Small intestine (tissue), 7 donors: Measurements from ENCODE around the gene GTSF1L. TPM values are rescaled to one million over a fixed set of nuclear protein-coding genes. Genes with fewer than 3 reads are reported as not detected.
A peak's percentile ranks its signal among the peaks of the same experiment; 100 is the strongest.

Experiments used
- DNase-seq, 2 donors: peaks; one replicate each; pipeline versions ENCODE4 v3.0.0 to v3.0.0-alpha.2; 2013
- FAIRE-seq: peaks from 2 replicates; lab custom pipeline; 2012; peaks lifted over from hg19 to GRCh38; lab: Jason Lieb, UNC
- H3K27ac ChIP-seq, 3 donors: one replicate each; pipeline ENCODE4 v1.5.1; 2013; ENCODE audit warnings: low read length in 2 of 3, mild to moderate bottlenecking in 2 of 3, control low read depth in 1 of 3, inconsistent platforms in 1 of 3, low read depth in 1 of 3, moderate library complexity in 1 of 3
- H3K27me3 ChIP-seq, 3 donors: one replicate each; pipeline ENCODE4 v1.6.1; 2013; ENCODE audit warnings: low read length in 3 of 3, inconsistent platforms in 1 of 3; ENCODE audit not compliant: control insufficient read depth in 3 of 3, insufficient read depth in 3 of 3
- H3K36me3 ChIP-seq, 3 donors: one replicate each; pipeline ENCODE4 v1.6.1; 2013; ENCODE audit warnings: low read length in 3 of 3, inconsistent platforms in 1 of 3, low read depth in 1 of 3, mild to moderate bottlenecking in 1 of 3, moderate library complexity in 1 of 3; ENCODE audit not compliant: control insufficient read depth in 3 of 3, insufficient read depth in 2 of 3
- H3K4me1 ChIP-seq, 3 donors: one replicate each; pipeline ENCODE4 v1.6.1; 2013; ENCODE audit warnings: low read length in 2 of 3, inconsistent platforms in 1 of 3, low read depth in 1 of 3, mild to moderate bottlenecking in 1 of 3, moderate library complexity in 1 of 3; ENCODE audit not compliant: control insufficient read depth in 3 of 3, insufficient read depth in 2 of 3
- H3K4me3 ChIP-seq, 3 donors: one replicate each; pipeline ENCODE4 v1.5.1; 2013; ENCODE audit warnings: low read length in 3 of 3, control low read depth in 1 of 3, inconsistent platforms in 1 of 3, low read depth in 1 of 3, mild to moderate bottlenecking in 1 of 3, moderate library complexity in 1 of 3
- H3K9me3 ChIP-seq, 2 donors: one replicate each; pipeline ENCODE4 v1.6.1; 2013; ENCODE audit warnings: low read depth in 1 of 2, low read length in 1 of 2; ENCODE audit not compliant: control insufficient read depth in 2 of 2, insufficient read depth in 1 of 2
- WGBS, 3 donors: extraction: QIAGEN DNeasy Blood & Tissue Kit; methylation state at CpG; one replicate each; pipeline ENCODE4 v1.1.7; 2013; 5-methylcytosine and 5-hydroxymethylcytosine counted together
- polyA plus RNA-seq, 4 donors: library from polyadenylated mRNA; stranded (reverse) in 3 of 4; unstranded in 1 of 4; fragments of 200-250 nt in 3 of 4; fragments of 120-200 nt in 1 of 4; gene quantifications; one replicate each; pipeline versions ENCODE4 v1.2.1 to v1.2.3, GENCODE V29; 2013
- donor health status: healthy with polysubstance abuse.
- donor health status: control.
- donor health status: control.
- donor health status: Bipolar disorder and iron deficiency.
- donor health status: healthy.

The GTSF1L gene
- polyA plus RNA-seq, 4 donors, result not detected

- no peak overlapping the region for H3K27ac ChIP-seq
- FAIRE-seq, result no peak
- H3K4me3 ChIP-seq, result no peak overlapping the region
- 91 to 93% (median 93%) methylated on average over 5 of the region's 5 CpGs for WGBS, 3 donors
- H3K27me3 ChIP-seq, result no peaks in the 10 kb centered on the region
- no peak for DNase-seq
- H3K9me3 ChIP-seq, result no peaks in the 10 kb centered on the region
- no peaks in the 10 kb centered on the region for H3K36me3 ChIP-seq
- H3K4me1 ChIP-seq, result no peaks in the 10 kb centered on the region
Measured at GRCh38 chr20:43724383-43724782, 2.4 kb downstream of the GTSF1L start.

GRCh38 chr20:43723735-43724134 is 3.1 kb downstream of the GTSF1L start:
- Histone ChIP-seq H3K4me1 (no peaks in the 10 kb centered on the region), H3K9me3 (no peaks in the 10 kb centered on the region), H3K36me3 (no peaks in the 10 kb centered on the region), H3K27ac (no peak overlapping the region), H3K27me3 (no peaks in the 10 kb centered on the region), H3K4me3 (no peak overlapping the region)
- WGBS, 3 donors, result 75 to 84% (median 83%) methylated on average over 3 of the region's 3 CpGs
- DNase-seq, result no peak
- FAIRE-seq, result no peak

GRCh38 chr20:43723186-43723585 is 3.6 kb downstream of the GTSF1L start:
- Histone ChIP-seq H3K27me3 (no peaks in the 10 kb centered on the region), H3K27ac (no peak overlapping the region), H3K4me3 (no peak overlapping the region), H3K4me1 (no peaks in the 10 kb centered on the region), H3K9me3 (no peaks in the 10 kb centered on the region), H3K36me3 (no peaks in the 10 kb centered on the region)
- 63 to 78% (median 78%) methylated on average over 4 of the region's 4 CpGs for WGBS, 3 donors
- FAIRE-seq (no peak), DNase-seq (no peak)

- no peak for DNase-seq
- Histone ChIP-seq H3K27me3 (no peaks in the 10 kb centered on the region), H3K27ac (no peak overlapping the region), H3K36me3 (no peaks in the 10 kb centered on the region), H3K4me3 (no peak overlapping the region), H3K4me1 (no peaks in the 10 kb centered on the region), H3K9me3 (no peaks in the 10 kb centered on the region)
- no peak for FAIRE-seq
- WGBS, 3 donors, result 31 to 60% (median 33%) methylated on average over 8 of the region's 8 CpGs
Measured at GRCh38 chr20:43722153-43722505, 4.7 kb downstream of the GTSF1L start.

GRCh38 chr20:43721429-43722152 is 5.2 kb downstream of the GTSF1L start:
- no peak for FAIRE-seq

GRCh38 chr20:43721097-43721428 is 5.7 kb downstream of the GTSF1L start:
- no peak for FAIRE-seq
- Histone ChIP-seq H3K4me3 (no peak overlapping the region), H3K4me1 (no peaks in the 10 kb centered on the region), H3K27me3 (no peaks in the 10 kb centered on the region), H3K9me3 (no peaks in the 10 kb centered on the region), H3K27ac (no peak overlapping the region), H3K36me3 (no peaks in the 10 kb centered on the region)
- whole genome bisulfite sequencing, 3 donors, result 0 to 6% (median 0%) methylated on average over 2 of the region's 2 CpGs
- DNase-seq, result no peak

More at GRCh38 chr20:43721429-43722152, 5.2 kb downstream of the GTSF1L start:
- DNase-seq, result peak in 1 of 2 donors; percentile 12
- WGBS, 3 donors, result 18 to 43% (median 34%) methylated on average over 15 of the region's 15 CpGs
- Histone ChIP-seq H3K27ac (no peak overlapping the region), H3K9me3 (no peaks in the 10 kb centered on the region), H3K27me3 (no peaks in the 10 kb centered on the region), H3K36me3 (no peaks in the 10 kb centered on the region), H3K4me1 (no peaks in the 10 kb centered on the region), H3K4me3 (no peak overlapping the region)

- no peaks in the 10 kb centered on the region for H3K27me3 ChIP-seq
- 61 to 88% (median 80%) methylated on average over 1 of the region's 1 CpG for WGBS, 3 donors
- no peaks in the 10 kb centered on the region for H3K36me3 ChIP-seq
- no peaks in the 10 kb centered on the region for H3K9me3 ChIP-seq
- no peak for FAIRE-seq
- no peak overlapping the region for H3K4me3 ChIP-seq
- H3K27ac ChIP-seq, result no peak overlapping the region
- no peak for DNase-seq
- no peaks in the 10 kb centered on the region for H3K4me1 ChIP-seq
Measured at GRCh38 chr20:43720007-43720406, 6.8 kb downstream of the GTSF1L start.

- no peaks in the 10 kb centered on the region for H3K27me3 ChIP-seq
- peaks cover 0 to 5% (median 0%) of the 10 kb centered on the region in 3 donors for H3K36me3 ChIP-seq
- no peak overlapping the region for H3K27ac ChIP-seq
- no peak for FAIRE-seq
- no peak overlapping the region for H3K4me3 ChIP-seq
- H3K4me1 ChIP-seq, result no peaks in the 10 kb centered on the region
- no peak for DNase-seq
- WGBS, 3 donors, result 91 to 95% (median 93%) methylated on average over 4 of the region's 4 CpGs
- no peaks in the 10 kb centered on the region for H3K9me3 ChIP-seq
Measured at GRCh38 chr20:43717616-43717995, 9.2 kb downstream of the GTSF1L start.
